Fibroblast of mammary gland (primary cell): ENCODE data around the gene PKMYT1.

Experiments used
- DNase-seq: peaks from one replicate; pipeline ENCODE4 v3.0.0-alpha.2; 2010; ENCODE audit warnings: low read depth
- H3K4me3 ChIP-seq: 2 replicates; pipeline ENCODE4 v1.5.1; 2011; ENCODE audit warnings: low read depth, mild to moderate bottlenecking, low read length, moderate library complexity; ENCODE audit not compliant: control insufficient read depth
- CTCF ChIP-seq: conservative IDR thresholded peaks from 2 replicates; pipeline ENCODE4 v1.5.1; 2011; ENCODE audit warnings: low read depth, low read length, inconsistent platforms; ENCODE audit not compliant: control insufficient read depth, insufficient read depth

Gene PKMYT1

DNA sequence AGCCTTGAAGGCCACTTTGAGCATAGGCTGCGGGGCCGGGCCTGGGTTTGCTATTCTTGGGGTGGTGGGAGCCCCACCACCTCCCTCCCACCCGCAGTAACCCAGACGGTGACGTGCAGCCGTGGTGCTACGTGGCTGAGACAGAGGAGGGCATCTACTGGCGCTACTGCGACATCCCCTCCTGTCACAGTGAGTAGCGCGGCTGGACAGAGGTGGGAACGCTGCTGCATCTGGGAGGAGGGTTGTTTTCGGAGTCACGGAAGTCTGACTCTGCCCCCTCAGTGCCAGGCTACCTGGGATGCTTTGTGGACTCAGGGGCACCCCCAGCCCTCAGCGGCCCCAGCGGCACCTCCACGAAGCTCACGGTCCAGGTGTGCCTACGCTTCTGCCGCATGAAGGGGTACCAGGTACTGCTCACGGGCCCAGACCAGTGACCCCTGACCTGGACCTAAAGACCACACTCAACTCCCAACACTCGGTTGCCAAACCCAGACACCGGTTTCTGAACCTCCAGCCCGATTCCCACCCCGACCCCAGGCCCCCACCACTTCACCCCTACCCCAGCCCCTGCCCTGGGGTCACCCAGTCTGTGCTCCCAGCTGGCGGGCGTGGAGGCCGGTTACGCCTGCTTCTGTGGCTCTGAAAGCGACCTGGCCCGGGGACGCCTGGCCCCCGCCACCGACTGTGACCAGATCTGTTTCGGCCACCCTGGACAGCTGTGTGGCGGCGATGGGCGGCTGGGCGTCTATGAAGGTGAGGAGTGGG is 14.0 kb downstream of the PKMYT1 start:
- no peak for TF ChIP-seq CTCF
- H3K4me3 ChIP-seq, result no peak overlapping the region
- no peak for DNase-seq

DNA sequence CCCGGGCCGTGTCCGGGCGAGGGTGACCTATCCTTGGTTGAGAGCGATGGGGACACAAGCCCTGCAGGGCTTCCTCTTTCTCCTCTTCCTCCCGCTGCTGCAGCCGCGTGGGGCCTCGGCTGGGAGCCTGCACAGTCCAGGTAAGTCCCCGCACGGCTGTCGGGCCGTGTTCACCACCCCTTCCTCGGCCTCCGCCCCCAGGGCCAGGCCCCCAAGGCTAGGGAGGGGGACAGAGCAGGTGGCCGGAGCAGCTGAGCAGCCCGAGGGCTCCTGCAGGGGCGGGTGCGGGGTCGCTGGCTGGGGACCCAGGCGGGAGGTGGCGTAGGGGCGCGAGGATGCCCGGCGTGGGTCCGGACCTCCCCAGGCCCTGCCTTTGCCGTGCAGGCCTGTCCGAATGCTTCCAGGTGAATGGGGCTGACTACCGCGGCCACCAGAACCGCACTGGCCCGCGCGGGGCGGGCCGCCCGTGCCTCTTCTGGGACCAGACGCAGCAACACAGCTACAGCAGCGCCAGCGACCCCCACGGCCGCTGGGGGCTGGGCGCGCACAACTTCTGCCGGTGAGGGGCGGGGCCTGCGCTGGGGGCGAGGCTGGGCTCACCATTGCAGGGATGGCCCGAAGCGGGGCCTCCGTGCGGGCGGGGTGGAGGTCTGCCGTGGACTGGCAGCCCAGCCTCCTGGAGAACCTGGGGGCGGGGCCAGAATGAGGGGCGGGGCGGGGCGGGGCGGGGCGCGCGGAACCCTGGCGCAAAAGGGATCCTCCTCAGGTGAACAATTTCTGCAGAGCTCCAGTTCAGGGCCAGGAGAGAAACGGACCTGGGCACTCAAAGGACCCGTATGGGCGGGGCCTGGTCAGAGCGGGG is 15.5 kb downstream of the PKMYT1 start:
- DNase-seq, result no peak
- no peak for TF ChIP-seq CTCF
- H3K4me3 ChIP-seq, result no peak overlapping the region

- TF ChIP-seq CTCF, result no peak
- DNase-seq, result no peak
- no peak within 1 kb of the TSS for H3K4me3 ChIP-seq
These were observed 16.3 kb downstream of the PKMYT1 start, which contains the start of gene KREMEN2 for GRCh38 chr16:2963723-2964474. TSS of gene KREMEN2 (plus strand) at chr16:2964275. CDS start at chr16:2964521, 246 bp downstream.

- no peak overlapping the region for H3K4me3 ChIP-seq
- DNase-seq, result no peak
These were observed 17.0 kb downstream of the PKMYT1 start for GRCh38 chr16:2963074-2963722.

GRCh38 chr16:2962334-2963073 is 17.7 kb downstream of the PKMYT1 start:
- H3K4me3 ChIP-seq, result no peak overlapping the region
- no peak for DNase-seq
- no peak for TF ChIP-seq CTCF

More at GRCh38 chr16:2963074-2963722, 17.0 kb downstream of the PKMYT1 start:
- no peak for TF ChIP-seq CTCF
